ENCODE results near the gene CRACR2B. TPM values are rescaled to one million over a fixed set of nuclear protein-coding genes. Genes with fewer than 3 reads are reported as not detected.

Gene CRACR2B
- total RNA-seq, 1 donor from 2014 or later = 1.5 TPM

GRCh38 chr11:810040-810567 is 17.6 kb upstream of the CRACR2B start:
- Mint-ChIP-seq H3K27me3 (no peaks in the 10 kb centered on the region), H3K4me3 (peak overlapping the region; percentile 94), H3K4me1 (peaks cover 25% of the 10 kb centered on the region), H3K36me3 (ENCODE audit: low read depth) (peaks cover 35% of the 10 kb centered on the region), H3K27ac (peak overlapping the region; percentile 98), H3K9me3 (no peaks in the 10 kb centered on the region)
- DNase-seq = no peak
- intact Hi-C loops (cut with micrococcal nuclease) = loop anchor here (2.0 kb wide), 1 partner anchor 17 kb away; the partner anchor contains the start of gene CRACR2B

GRCh38 chr11:811446-812245 is 16.1 kb upstream of the CRACR2B start:
- DNase-seq = no peak

GRCh38 chr11:812390-812789 is 15.3 kb upstream of the CRACR2B start:
- H3K4me1 Mint-ChIP-seq = peaks cover 26% of the 10 kb centered on the region
- H3K9me3 Mint-ChIP-seq = no peaks in the 10 kb centered on the region
- intact Hi-C loops (cut with micrococcal nuclease) = no loop called here
- H3K27ac Mint-ChIP-seq = peak overlapping the region; percentile 87
- peak overlapping the region; percentile 94 for H3K4me3 Mint-ChIP-seq
- DNase-seq = no peak
- H3K27me3 Mint-ChIP-seq = no peaks in the 10 kb centered on the region
- peaks cover 37% of the 10 kb centered on the region for H3K36me3 Mint-ChIP-seq (ENCODE audit: low read depth)

More at GRCh38 chr11:811446-812245, 16.1 kb upstream of the CRACR2B start:
- Mint-ChIP-seq H3K36me3 (ENCODE audit: low read depth) (peaks cover 37% of the 10 kb centered on the region), H3K4me1 (peaks cover 26% of the 10 kb centered on the region), H3K9me3 (no peaks in the 10 kb centered on the region), H3K4me3 (peak overlapping the region; percentile 94), H3K27me3 (no peaks in the 10 kb centered on the region), H3K27ac (peak overlapping the region; percentile 87)
- intact Hi-C loops (cut with micrococcal nuclease) = loop anchor here (2.0 kb wide), 1 partner anchor 15 kb away; the partner anchor contains the start of gene CRACR2B

GRCh38 chr11:813072-813455 is 14.7 kb upstream of the CRACR2B start:
- peaks cover 22% of the 10 kb centered on the region for H3K4me1 Mint-ChIP-seq
- H3K27me3 Mint-ChIP-seq = no peaks in the 10 kb centered on the region
- peak overlapping the region; percentile 56 for H3K27ac Mint-ChIP-seq
- no peak for DNase-seq
- intact Hi-C loops (cut with micrococcal nuclease) = no loop called here
- no peaks in the 10 kb centered on the region for H3K9me3 Mint-ChIP-seq
- no peak overlapping the region for H3K4me3 Mint-ChIP-seq
- peaks cover 38% of the 10 kb centered on the region for H3K36me3 Mint-ChIP-seq (ENCODE audit: low read depth)

- peaks cover 23% of the 10 kb centered on the region for H3K4me1 Mint-ChIP-seq
- H3K27ac Mint-ChIP-seq = no peak overlapping the region
- intact Hi-C loops (cut with micrococcal nuclease) = no loop called here
- no peaks in the 10 kb centered on the region for H3K9me3 Mint-ChIP-seq
- H3K27me3 Mint-ChIP-seq = no peaks in the 10 kb centered on the region
- H3K36me3 Mint-ChIP-seq (ENCODE audit: low read depth) = peaks cover 38% of the 10 kb centered on the region
- H3K4me3 Mint-ChIP-seq = no peak overlapping the region
- DNase-seq = no peak
Measured at GRCh38 chr11:813456-814096, 14.1 kb upstream of the CRACR2B start.

GRCh38 chr11:815675-816432 is 11.9 kb upstream of the CRACR2B start:
- H3K27me3 Mint-ChIP-seq = no peaks in the 10 kb centered on the region
- H3K27ac Mint-ChIP-seq = no peak overlapping the region
- no peak for DNase-seq
- H3K9me3 Mint-ChIP-seq = no peaks in the 10 kb centered on the region
- H3K36me3 Mint-ChIP-seq (ENCODE audit: low read depth) = peaks cover 28% of the 10 kb centered on the region
- intact Hi-C loops (cut with micrococcal nuclease) = no loop called here
- H3K4me3 Mint-ChIP-seq = no peak overlapping the region
- peaks cover 22% of the 10 kb centered on the region for H3K4me1 Mint-ChIP-seq

GRCh38 chr11:816433-816779 is 11.3 kb upstream of the CRACR2B start:
- intact Hi-C loops (cut with micrococcal nuclease) = no loop called here
- DNase-seq = no peak

GRCh38 chr11:818396-819128 is 9.2 kb upstream of the CRACR2B start, which contains the start of gene PNPLA2:
Gene PNPLA2 (plus strand): TSS chr11:818914. CDS start chr11:819719, 805 bp downstream.
- H3K4me1 Mint-ChIP-seq = peaks cover 10% of the 10 kb centered on the region
- peak within 1 kb of the TSS; percentile 84 for H3K27ac Mint-ChIP-seq
- DNase-seq = no peak
- H3K27me3 Mint-ChIP-seq = no peaks in the 10 kb centered on the region
- peaks cover 10% of the 10 kb centered on the region for H3K36me3 Mint-ChIP-seq (ENCODE audit: low read depth)
- intact Hi-C loops (cut with micrococcal nuclease) = loop anchor here (1.0 kb wide), 1 partner anchor 9 kb away; the partner anchor contains the start of gene RPLP2
- H3K9me3 Mint-ChIP-seq = no peaks in the 10 kb centered on the region
- peak within 1 kb of the TSS; percentile 85 for H3K4me3 Mint-ChIP-seq

More at GRCh38 chr11:816433-816779, 11.3 kb upstream of the CRACR2B start:
- Mint-ChIP-seq H3K36me3 (ENCODE audit: low read depth) (peaks cover 22% of the 10 kb centered on the region), H3K27me3 (no peaks in the 10 kb centered on the region), H3K27ac (peak overlapping the region; percentile 20), H3K9me3 (no peaks in the 10 kb centered on the region), H3K4me1 (peaks cover 19% of the 10 kb centered on the region), H3K4me3 (no peak overlapping the region)

GRCh38 chr11:819129-819931 is 8.4 kb upstream of the CRACR2B start:
- no peaks in the 10 kb centered on the region for H3K27me3 Mint-ChIP-seq
- peak overlapping the region; percentile 85 for H3K4me3 Mint-ChIP-seq
- no peaks in the 10 kb centered on the region for H3K9me3 Mint-ChIP-seq
- intact Hi-C loops (cut with micrococcal nuclease) = loop anchor here (1.0 kb wide), 1 partner anchor 10 kb away; the partner anchor contains the start of gene RPLP2
- peaks cover 8% of the 10 kb centered on the region for H3K36me3 Mint-ChIP-seq (ENCODE audit: low read depth)
- DNase-seq = peak; percentile 97
- H3K27ac Mint-ChIP-seq = peak overlapping the region; percentile 84
- peaks cover 7% of the 10 kb centered on the region for H3K4me1 Mint-ChIP-seq

GRCh38 chr11:819943-820649 is 7.6 kb upstream of the CRACR2B start:
- peaks cover 13% of the 10 kb centered on the region for H3K36me3 Mint-ChIP-seq (ENCODE audit: low read depth)
- H3K9me3 Mint-ChIP-seq = no peaks in the 10 kb centered on the region
- peak; percentile 98 for DNase-seq

GRCh38 chr11:820655-821511 is 6.8 kb upstream of the CRACR2B start:
- Mint-ChIP-seq H3K27ac (no peak overlapping the region), H3K27me3 (no peaks in the 10 kb centered on the region), H3K36me3 (ENCODE audit: low read depth) (peaks cover 13% of the 10 kb centered on the region), H3K4me3 (peak overlapping the region; percentile 85), H3K9me3 (no peaks in the 10 kb centered on the region), H3K4me1 (peaks cover 7% of the 10 kb centered on the region)
- no peak for DNase-seq
- intact Hi-C loops (cut with micrococcal nuclease) = no loop called here

More at GRCh38 chr11:819943-820649, 7.6 kb upstream of the CRACR2B start:
- Mint-ChIP-seq H3K27me3 (no peaks in the 10 kb centered on the region), H3K4me3 (peak overlapping the region; percentile 85), H3K27ac (peak overlapping the region; percentile 84), H3K4me1 (peaks cover 7% of the 10 kb centered on the region)
- intact Hi-C loops (cut with micrococcal nuclease) = loop anchor here (1.0 kb wide), 1 partner anchor 11 kb away; the partner anchor contains the start of gene RPLP2

Data from activated CD4-positive, alpha-beta T cell treated with anti-CD3 and anti-CD28 coated beads, Interleukin-2, amount 10 ng/mL, durations not matched to agents 24 days and 14 days (primary cell).